DND-41 (cell line): ENCODE measurements around the gene FHIT.

Experiments used
- CTCF ChIP-seq: IDR thresholded peaks from 2 replicates; pipeline ENCODE4 v1.5.1; 2012; ENCODE audit warnings: borderline replicate concordance, low read length, moderate library complexity, mild to moderate bottlenecking; ENCODE audit not compliant: poor library complexity, severe bottlenecking; ENCODE audit errors: extremely low read depth
- EZH2 ChIP-seq: IDR thresholded peaks from 3 replicates; pipeline ENCODE4 v1.6.1; 2012; ENCODE audit warnings: borderline replicate concordance, low read depth, mild to moderate bottlenecking, moderate library complexity, low read length, inconsistent platforms; ENCODE audit not compliant: severe bottlenecking

- TF ChIP-seq EZH2 (no peak), CTCF (no peak)
Measured at GRCh38 chr3:59731943-59732342, 1519.3 kb downstream of the FHIT start.
